ENCODE measurements around the gene HRH1. TPM values are rescaled to one million over a fixed set of nuclear protein-coding genes. Genes with fewer than 3 reads are reported as not detected.
"Not testable (repeated sequence)": the region's sequence is repeated elsewhere in the genome, so short reads cannot be mapped to it uniquely, and the experiment has no call there.

Gene HRH1
- total RNA-seq, 1 experiment from 2014 or later = 8.7 TPM

DNA sequence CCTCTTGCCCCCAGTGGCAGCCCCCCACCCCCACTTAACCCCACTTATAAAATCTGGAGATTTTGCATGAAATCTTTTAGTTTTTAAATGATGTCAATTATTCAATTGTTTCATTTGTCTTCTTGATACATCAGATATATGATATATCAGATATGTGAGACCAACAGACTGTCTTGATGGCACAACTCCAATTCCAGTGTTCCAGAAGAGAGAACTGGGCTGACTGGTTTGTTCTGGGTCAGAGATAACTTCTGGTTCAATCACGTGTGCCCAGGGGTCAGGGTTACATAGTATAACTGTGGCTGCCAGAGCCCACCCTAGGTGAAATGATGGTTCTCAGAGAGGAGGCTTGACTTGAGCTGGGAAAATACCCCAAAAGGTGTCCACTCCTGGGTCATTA, 85.5 kb downstream of the HRH1 start:
- DNase-seq (ENCODE audit: low read depth) = no peak

DNA sequence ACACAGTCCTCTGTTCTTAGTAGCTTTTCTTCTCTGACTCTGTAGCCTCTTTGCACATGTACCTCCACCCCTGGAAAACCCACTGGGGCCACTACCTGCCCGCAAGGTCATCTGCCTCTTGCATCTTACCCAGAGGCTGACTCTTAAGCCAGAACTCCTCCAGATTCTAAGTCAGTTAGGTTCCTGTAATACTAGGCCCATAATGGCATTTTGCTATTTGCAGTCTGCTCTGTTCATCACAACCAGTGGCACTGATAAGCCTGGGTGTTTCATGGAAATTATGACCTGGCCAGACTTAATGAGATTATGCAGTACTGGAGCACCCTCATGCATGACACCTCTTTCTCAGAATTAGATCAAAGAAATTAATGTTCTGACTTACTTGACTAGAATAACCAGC, 86.2 kb downstream of the HRH1 start:
- no peak for DNase-seq (ENCODE audit: low read depth)

DNA sequence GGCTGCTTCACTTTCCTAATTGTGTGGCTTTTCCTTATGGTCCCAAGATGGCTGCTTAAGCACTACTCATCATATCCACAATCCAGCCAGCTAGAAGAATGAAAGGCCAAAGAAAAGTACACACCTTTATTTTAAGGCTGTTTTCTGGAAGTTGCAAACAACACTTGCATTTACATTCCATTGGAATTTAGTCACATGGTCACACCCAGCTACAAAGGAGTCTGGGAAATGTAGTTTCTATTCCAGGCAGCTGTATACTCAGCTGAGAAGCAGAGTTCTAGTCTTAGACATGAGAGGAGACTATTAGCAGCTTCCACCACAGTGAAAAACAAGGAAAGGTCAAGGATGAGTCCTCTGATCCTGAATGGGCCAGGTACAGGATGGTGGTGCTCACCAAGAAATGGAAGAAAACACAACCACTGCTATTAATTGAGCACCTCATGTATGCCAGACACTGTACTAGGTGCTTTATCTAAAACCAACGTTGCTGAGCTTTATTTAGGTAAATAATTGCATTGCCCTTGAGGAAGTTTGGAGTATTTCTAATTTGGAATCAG, 89.9 kb downstream of the HRH1 start:
- DNase-seq (ENCODE audit: low read depth) = peak; percentile 46

DNA sequence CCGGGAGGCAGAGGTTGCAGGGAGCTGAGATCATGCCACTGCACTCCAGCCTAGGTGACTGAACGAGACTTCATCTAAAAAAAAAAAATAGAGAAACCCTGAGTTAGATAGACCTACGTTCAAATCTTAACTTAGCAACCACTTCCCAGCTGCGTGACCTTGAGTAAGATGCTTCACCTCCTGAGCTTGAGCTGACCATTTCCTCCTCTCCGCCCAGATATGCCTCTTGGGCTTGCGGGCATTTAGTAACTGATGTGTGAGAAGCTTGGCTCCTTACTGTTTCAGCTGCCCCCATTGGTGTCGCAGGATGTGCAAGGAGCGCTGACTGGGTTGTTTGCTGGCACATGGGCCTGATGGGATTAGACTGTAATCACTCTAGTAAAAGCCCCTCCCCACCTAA, 91.0 kb downstream of the HRH1 start:
- DNase-seq (ENCODE audit: low read depth) = no peak

DNA sequence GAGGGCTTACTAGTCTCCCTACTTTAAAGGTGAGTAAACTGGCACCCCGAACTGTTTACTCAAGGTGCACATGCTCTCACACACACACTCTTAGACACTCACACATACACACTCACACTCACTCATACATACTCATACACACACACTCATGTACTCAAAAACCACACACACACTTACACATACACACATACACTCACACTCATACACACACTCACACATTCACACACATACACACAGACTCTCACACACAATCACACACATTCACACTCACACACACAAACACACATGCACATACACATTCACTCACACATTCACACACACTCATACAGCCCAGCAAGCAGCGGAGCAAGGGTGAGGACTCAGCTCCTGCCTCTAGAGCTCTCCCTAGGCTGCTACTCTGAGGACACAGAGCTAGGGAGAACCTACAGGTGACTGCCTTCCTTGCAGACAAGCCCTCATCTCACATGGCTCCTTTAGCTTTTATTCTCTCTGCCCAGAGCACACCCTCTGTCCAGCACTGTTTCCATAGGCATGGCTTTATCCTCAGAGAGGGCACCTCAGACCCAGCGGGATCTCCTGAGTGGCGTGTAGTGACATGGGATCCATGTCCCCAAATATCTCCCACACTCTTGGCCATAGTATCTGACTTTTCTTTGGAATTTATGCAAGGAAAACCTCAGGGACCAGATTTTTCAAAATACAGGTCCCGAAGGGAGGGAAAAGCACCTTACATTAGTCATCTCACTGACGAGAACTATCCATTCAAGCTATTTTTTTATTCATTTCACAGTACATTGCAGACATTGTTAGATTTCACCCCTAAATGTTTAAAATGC, 91.8 kb downstream of the HRH1 start:
- no peak for DNase-seq (ENCODE audit: low read depth)

DNA sequence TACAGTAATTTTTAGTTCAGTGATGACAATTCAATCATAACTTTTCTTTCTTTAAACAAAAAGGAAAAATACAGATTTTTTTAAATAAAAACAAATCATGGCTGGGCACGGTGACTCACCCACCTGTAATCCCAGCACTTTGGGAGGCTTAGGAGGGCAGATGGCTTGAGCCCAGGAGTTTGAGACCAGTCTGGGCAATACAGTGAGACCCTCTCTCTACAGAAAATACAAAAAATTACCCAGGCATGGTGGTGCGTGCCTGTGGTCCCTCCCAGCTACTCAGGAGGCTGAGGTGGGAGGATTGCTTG, 92.3 kb downstream of the HRH1 start:
- DNase-seq (ENCODE audit: low read depth) = no peak

DNA sequence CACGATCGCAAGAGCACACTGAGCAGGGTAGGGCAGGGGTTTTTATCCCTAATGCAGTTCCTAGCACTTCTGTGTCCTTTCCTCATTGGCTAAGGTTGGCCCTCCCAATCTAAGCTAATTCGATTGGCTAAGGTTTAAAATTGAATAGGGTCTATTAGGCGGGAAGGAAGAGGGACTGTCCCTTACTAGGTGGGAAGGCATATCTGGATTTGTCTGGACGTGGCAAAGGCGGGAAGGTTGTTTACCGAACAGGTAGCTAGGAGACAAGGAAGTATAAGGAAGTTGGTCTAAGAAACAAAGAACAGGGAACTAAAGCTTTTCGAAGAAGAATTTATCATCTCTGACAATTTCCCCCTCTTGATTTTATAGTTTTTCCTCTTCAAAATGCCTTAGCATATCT, 93.1 kb downstream of the HRH1 start:
- DNase-seq (ENCODE audit: low read depth) = no peak

DNA sequence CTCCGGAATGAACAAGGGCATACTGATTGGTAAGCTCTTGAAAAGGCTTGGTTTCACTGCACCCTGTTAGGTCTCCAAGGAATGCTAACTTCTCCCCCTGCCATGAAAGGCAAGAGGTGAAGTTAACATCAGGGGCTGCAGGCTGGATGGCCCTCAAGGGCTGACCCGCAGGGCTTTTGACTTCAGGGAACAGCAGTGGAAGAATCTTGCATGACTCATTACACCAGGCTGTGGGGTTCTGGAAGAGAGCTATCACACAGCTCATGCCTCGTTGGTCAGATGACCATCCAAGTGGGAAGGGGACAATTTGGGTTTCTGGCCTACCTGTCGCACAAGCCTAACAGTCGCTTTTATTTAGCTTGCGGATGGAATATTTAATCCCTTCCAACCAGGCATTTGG, 94.3 kb downstream of the HRH1 start:
- no peak for DNase-seq (ENCODE audit: low read depth)

DNA sequence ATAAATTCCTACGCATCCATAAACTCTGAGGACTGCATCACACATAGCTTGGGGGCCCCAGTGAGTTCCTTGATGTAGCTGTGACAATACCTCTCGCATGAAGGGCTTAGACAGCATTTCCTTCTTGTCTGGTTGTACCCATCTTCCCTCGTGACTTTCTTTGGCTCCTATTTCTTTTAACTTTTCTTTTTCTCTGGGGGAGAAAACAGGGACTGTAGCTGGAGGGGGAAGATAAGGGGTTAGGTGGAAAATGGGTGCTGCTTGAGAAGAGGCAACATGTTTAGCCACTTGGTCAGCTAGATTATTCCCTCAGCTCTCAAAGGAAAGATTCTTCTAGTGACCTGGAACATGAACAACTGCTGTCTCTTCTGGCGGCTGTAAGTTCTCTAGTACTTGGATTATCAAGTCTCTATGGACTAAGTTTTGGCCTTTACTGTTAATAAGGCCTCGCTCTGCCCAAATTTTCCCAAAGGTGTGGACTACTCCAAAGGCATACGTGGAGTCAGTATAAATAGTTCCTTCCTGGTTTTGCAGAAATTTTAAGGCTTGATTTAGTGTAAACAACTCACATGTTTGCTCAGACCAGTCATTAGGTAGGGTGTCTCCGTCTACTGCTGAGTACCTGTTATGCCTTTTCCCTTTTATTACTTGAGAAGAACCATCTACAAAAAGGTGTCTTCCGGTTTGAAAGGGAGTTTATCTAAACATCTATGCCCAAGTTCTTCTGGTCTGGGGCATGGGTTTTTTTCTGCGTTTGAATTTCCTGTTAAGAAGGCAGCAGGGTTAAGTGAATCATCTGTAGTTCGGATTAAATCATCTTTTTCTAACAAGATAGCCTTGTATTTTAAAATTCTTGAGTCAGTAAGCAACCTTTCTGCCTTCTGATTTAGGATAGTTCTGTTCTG, 96.9 kb downstream of the HRH1 start:
- DNase-seq (ENCODE audit: low read depth) = no peak

DNA sequence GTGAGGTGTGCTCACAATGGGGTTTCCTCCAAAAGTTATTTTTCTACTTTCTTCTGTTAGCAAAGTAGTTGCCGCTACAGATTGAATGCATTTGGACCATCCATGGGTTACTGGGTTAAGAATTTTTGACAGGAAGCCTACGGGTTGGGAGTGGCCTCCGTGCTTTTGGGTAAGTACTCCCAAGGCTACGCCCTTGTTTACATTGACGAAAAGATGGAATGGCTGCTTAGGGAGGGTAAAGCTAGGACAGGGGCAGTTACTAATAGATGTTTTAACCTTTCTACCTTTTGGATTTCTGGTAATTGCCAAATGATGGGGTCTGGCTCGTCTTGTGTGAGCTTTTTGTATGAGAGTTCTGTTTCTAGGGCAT, 97.5 kb downstream of the HRH1 start:
- DNase-seq (ENCODE audit: low read depth) = no peak

DNA sequence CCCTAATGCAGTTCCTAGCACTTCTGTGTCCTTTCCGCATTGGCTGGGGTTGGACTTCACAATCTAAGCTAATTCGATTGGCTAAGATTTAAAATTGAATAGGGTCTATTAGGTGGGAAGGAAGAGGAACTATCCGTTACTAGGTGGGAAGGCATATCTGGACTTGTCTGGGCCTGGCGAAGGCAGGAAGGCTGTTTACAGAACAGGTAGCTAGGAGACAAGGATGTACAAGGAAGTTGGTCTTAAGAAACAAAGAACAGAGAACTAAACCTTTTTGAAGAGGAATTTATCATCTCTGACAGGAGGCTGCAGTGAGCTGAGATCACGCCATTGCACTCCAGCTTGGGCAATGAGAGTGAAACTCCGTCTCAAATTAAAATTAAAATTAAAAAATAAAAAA, 100.6 kb downstream of the HRH1 start:
- no peak for DNase-seq (ENCODE audit: low read depth)

DNA sequence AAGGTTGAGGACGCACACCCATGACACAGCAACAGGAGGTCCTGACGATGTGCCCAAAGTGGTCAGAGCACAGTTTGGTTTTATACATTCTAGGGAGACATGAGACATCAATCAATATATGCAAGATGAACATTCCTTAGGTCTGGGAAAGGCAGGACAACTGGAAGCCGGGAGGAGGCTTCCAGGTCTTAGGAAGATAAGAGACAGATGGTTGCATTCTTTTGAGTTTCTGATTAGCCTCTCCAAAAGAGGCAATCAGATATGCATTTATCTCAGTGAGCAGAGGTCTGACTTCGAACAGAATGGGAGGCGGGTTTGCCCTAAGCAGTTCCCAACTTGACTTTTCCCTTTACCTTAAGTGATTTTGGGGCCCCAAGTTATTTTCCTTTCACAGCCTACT, 101.2 kb downstream of the HRH1 start:
- not testable (repeated sequence) for DNase-seq (ENCODE audit: low read depth)

DNA sequence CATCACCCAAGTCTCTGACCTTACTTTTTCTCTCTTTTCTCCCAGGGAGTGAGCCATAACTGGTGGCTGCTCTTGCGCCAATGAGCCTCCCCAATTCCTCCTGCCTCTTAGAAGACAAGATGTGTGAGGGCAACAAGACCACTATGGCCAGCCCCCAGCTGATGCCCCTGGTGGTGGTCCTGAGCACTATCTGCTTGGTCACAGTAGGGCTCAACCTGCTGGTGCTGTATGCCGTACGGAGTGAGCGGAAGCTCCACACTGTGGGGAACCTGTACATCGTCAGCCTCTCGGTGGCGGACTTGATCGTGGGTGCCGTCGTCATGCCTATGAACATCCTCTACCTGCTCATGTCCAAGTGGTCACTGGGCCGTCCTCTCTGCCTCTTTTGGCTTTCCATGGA, 104.7 kb downstream of the HRH1 start:
- no peak for DNase-seq (ENCODE audit: low read depth)

DNA sequence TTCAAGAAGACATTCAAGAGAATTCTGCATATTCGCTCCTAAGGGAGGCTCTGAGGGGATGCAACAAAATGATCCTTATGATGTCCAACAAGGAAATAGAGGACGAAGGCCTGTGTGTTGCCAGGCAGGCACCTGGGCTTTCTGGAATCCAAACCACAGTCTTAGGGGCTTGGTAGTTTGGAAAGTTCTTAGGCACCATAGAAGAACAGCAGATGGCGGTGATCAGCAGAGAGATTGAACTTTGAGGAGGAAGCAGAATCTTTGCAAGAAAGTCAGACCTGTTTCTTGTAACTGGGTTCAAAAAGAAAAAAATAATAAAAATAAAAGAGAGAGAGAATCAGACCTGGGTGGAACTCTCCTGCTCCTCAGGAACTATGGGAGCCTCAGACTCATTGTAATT, 106.2 kb downstream of the HRH1 start:
- DNase-seq (ENCODE audit: low read depth) = no peak

DNA sequence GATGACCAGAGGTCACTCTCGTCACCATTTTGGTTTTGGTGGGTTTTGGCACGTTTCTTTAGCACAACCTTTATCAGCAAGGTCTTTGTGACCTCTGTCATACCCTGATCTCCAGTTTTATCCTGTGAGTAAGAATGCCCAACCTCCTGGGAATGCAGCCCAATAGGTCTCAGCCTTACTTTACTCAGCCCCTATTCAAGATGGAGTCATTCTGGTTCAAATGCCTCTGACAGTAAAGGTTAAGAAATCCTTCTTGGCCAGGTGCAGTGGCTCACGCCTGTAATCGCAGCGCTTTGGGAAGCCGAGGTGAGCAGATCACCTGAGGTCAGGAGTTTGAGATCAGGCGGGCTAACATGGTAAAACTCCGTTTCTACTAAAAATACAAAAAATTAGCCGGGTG, 114.7 kb downstream of the HRH1 start:
- DNase-seq (ENCODE audit: low read depth) = no peak

DNA sequence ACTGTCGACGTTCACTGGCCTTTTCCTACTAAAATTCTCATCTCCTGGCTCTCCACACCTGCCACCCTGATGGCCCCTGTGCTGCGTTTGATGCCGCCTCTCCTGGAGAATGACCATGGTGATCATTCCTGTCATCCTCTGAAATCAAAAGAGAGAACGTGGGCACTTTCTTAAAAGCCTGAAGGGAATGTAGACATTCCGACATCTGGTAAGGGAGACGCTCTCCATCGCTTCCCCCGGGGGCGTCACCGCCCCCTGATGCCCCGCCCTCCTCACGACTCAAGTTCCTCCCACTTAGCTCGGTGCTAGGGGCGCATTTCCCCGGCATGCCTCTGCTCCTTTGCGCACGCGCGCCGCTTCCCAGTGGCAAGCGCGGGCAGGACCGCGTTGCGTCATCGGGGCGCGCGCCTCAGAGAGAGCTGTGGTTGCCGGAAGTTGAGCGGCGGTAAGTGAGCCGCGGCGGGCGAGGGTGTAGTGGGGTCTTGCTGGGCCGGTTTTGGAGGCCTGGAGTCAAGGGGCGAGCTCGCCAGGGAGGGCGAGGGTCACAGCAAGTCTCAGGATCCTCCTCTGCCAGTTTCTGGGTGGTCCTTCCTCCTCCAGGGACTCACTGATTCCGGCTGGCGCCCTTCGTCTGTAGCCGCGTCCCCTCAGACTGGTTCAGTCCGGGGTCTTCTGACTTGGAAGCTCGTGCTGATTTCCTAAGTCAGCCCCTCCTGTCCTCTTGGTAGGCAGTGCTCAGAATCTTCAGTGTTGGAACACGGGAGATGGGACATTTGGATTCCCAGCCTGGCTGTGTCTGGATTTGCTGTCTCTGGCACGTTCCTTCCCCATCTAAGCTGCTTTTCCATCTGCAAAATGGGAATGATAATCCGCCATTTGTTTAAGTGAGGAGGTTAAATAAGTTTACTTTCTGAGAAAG, 118.0 kb downstream of the HRH1 start, which contains the start of gene ATG7:
TSS of gene ATG7 (plus strand) at position 412 of the 919 bp plus-strand sequence. CDS start 26,299 bp downstream, outside the sequence.
- peak; percentile 96 for DNase-seq (ENCODE audit: low read depth)

DNA sequence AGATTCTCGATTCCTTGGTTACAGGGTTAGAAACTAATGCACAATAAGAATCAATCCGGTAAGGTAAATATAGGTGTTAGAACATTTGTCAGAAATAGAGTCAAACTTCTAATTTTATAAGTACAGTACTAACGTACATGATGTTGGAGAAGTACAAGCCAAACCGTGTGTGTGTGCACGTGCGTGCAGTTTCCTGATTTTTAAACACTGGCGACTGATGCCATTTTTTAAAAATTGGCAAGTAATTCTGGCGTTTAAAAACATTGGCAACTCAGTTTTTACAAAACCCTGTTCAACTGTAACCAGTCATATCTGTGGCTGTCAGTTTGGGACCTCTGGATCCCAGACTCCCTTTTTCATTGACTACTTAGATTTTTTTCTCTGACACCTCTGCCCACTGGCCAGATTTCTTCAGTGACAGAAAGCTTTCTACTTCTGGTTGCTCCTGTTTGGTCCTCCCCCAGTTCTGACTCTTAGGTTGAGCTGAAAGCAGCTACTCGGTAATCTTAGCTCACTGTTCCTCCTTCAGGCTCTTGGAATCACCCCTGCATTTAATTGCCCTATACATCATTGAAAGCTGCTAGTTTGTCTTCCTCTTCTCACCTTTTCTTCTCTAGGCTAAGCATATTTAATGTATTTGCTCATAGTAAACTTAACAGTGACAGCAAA, 118.7 kb downstream of the HRH1 start:
- peak; percentile 18 for DNase-seq (ENCODE audit: low read depth)

DNA sequence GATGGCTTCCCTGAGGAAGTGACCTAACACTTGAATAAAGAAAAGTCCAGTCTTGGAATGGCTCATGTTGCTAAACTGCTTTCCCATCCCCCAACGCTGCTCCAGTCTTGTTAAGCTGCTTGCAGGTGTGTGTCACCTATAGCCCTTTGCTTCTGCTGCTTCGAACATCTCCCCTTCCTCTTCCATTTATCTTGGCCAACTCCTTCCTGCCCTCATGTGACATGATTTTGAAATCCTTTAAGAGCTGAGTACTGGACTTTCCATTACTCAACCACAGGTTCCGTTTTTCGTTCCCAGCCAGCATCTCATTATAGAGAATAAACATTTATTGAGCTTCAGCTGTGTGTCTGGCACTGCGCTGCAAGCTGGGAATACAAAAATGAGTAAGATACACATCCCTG, 119.6 kb downstream of the HRH1 start:
- DNase-seq (ENCODE audit: low read depth) = no peak

DNA sequence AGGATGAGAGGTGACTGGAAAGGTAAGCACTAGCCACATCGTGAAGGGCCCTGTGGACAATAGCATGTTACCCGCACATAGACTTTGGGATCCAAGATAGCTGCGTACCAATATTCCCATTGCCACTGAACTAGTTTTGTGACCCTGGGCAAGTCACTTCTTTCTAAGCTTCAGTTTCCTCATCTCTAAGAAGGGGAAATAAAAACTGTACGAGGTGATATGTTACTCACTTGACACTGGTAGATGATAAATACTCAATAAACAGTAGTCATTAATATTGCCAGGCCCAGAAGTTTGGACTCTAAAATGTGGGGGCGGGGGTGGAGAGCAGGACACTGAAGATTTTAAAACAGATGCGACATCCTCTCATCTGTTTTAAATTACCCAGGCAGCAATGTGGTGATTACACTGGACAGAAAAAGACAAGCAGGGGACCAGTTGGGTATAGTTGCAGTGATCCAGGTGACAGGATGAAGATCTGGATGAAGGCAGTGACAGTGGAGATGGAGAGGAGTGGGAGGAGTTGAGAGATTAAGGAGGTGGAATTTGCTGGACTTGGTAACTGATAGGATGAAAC, 120.4 kb downstream of the HRH1 start:
- DNase-seq (ENCODE audit: low read depth) = no peak

DNA sequence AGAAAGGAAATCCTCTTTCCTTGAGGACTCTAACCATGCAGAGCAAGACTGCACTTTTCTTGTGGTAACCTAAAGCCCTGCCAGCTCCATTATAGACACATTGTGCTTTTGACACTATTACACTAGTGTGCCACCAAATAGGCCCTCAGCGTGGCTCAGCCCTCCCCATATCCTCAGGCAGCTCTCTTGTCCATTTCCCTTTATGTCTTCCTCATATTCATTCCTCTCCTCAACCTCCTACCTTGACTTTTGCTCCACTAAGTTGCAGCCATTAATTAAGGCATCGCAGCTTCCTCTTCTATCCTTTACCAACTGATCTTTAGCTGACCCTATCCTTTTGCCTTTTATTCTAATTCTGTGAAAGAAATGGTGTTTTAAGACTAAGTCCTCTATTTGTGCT, 121.6 kb downstream of the HRH1 start:
- DNase-seq (ENCODE audit: low read depth) = no peak

DNA sequence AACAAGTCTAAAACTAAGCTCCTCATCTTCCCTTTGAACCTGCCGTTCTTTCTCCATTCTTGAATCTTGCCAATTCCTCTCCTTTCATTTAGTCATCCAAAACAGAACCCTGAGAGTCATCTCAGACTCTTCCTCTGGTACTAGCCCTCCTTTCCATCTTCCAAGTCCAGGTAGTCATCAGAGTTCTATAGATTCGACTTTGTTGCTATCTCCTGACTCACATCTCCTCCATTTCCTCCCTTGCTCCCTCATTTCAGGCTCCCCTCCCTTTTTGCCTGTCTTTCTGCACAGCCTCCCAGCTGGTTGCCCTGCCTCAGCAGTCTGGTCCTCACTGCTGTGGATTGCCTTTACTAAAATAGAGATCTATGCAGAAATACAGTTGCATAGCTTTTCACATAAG, 122.6 kb downstream of the HRH1 start:
- no peak for DNase-seq (ENCODE audit: low read depth)
